ENCODE measurements around the gene GADD45GIP1. TPM values are rescaled to one million over a fixed set of nuclear protein-coding genes. Genes with fewer than 3 reads are reported as not detected.

GADD45GIP1 gene
- total RNA-seq, 2 donors from 2014 or later: 31.0 to 34.9 TPM

DNA sequence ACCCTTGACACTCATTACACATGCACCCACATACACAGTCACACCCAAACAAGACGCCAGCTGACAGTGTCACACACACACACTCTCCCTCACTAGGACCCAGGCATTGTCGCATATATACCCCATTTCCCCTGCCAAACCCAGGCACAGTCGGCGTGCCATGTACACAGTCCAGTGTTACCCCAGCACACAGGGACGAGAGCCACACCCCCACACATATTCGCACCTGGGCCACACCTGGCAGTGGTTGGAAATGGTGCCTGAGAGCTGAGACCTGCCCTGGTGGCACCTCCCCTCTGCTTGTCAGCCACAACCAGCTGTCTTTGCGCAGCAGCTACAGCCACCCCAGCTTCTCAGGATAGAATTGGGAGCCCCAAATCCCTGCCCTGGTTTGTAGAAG, 47.2 kb upstream of the GADD45GIP1 start:
- H3K27me3 Mint-ChIP-seq (ENCODE audit: insufficient read depth): peaks cover 88% of the 10 kb centered on the region
- no peaks in the 10 kb centered on the region for H3K36me3 Mint-ChIP-seq (ENCODE audit: low read depth)
- TF ChIP-seq, protein P1, sequence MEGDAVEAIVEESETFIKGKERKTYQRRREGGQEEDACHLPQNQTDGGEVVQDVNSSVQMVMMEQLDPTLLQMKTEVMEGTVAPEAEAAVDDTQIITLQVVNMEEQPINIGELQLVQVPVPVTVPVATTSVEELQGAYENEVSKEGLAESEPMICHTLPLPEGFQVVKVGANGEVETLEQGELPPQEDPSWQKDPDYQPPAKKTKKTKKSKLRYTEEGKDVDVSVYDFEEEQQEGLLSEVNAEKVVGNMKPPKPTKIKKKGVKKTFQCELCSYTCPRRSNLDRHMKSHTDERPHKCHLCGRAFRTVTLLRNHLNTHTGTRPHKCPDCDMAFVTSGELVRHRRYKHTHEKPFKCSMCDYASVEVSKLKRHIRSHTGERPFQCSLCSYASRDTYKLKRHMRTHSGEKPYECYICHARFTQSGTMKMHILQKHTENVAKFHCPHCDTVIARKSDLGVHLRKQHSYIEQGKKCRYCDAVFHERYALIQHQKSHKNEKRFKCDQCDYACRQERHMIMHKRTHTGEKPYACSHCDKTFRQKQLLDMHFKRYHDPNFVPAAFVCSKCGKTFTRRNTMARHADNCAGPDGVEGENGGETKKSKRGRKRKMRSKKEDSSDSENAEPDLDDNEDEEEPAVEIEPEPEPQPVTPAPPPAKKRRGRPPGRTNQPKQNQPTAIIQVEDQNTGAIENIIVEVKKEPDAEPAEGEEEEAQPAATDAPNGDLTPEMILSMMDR (conservative IDR thresholded peaks at IDR 0.05): no peak
- Histone ChIP-seq H3K27me3 (ENCODE audit: control insufficient read depth, insufficient read depth, low read length, poor library complexity, severe bottlenecking) (peaks cover 90% of the 10 kb centered on the region), H3K9me3 (ENCODE audit: control insufficient read depth, low read length) (no peaks in the 10 kb centered on the region), H3K4me3 (ENCODE audit: low read length) (no peak overlapping the region), H3K36me3 (ENCODE audit: control insufficient read depth, insufficient read depth, low read length) (no peaks in the 10 kb centered on the region), H3K9ac (ENCODE audit: extremely low read depth, low read length, poor library complexity, severe bottlenecking) (no peak overlapping the region), H3K27ac (ENCODE audit: low read depth, low read length) (no peak overlapping the region), H3K4me1 (ENCODE audit: control insufficient read depth, insufficient read depth, low read length) (no peaks in the 10 kb centered on the region)
- H3K27ac Mint-ChIP-seq: no peak overlapping the region
- no peaks in the 10 kb centered on the region for H3K9me3 Mint-ChIP-seq
- no peak overlapping the region for H3K4me3 Mint-ChIP-seq
- peaks cover 3% of the 10 kb centered on the region for H3K4me1 Mint-ChIP-seq
- 73 to 83% methylated on average over 3 to 7 of the region's 7 CpGs for WGBS, 2 experiments (ENCODE audit: insufficient coverage in 1 of 2, insufficient read length in 1 of 2)
- DNase-seq: no peak

DNA sequence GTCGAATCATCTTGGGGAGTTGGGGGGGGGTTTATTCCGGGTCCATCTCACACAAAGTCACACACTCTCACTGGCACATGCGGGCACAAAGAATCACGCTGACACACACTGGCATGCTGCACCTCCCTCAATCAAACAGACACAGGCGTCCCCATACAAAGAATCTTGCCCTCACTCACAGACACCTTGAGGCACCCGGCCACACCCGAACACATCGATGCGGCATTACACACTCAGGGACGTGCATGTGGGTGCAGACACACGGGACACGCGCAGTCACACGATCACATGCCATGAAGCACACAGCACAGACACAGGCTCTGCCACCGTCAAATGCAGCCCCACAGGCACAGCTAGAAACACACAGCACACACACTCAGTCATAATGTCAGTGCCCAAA, 46.1 kb upstream of the GADD45GIP1 start:
- DNase-seq: no peak
- Histone ChIP-seq H3K27ac (ENCODE audit: low read depth, low read length) (no peak overlapping the region), H3K27me3 (ENCODE audit: control insufficient read depth, insufficient read depth, low read length, poor library complexity, severe bottlenecking) (peaks cover 90% of the 10 kb centered on the region), H3K4me1 (ENCODE audit: control insufficient read depth, insufficient read depth, low read length) (no peaks in the 10 kb centered on the region), H3K9ac (ENCODE audit: extremely low read depth, low read length, poor library complexity, severe bottlenecking) (no peak overlapping the region), H3K36me3 (ENCODE audit: control insufficient read depth, insufficient read depth, low read length) (no peaks in the 10 kb centered on the region), H3K9me3 (ENCODE audit: control insufficient read depth, low read length) (no peaks in the 10 kb centered on the region), H3K4me3 (ENCODE audit: low read length) (no peak overlapping the region)
- WGBS, 2 experiments (ENCODE audit: insufficient coverage in 1 of 2, insufficient read length in 1 of 2): 88 to 94% methylated on average over 5 to 13 of the region's 15 CpGs
- Mint-ChIP-seq H3K27me3 (ENCODE audit: insufficient read depth) (peaks cover 88% of the 10 kb centered on the region), H3K27ac (no peak overlapping the region), H3K36me3 (ENCODE audit: low read depth) (no peaks in the 10 kb centered on the region), H3K9me3 (no peaks in the 10 kb centered on the region), H3K4me1 (peaks cover 3% of the 10 kb centered on the region), H3K4me3 (no peak overlapping the region)
- TF ChIP-seq, protein P1 (conservative IDR thresholded peaks at IDR 0.05): no peak

DNA sequence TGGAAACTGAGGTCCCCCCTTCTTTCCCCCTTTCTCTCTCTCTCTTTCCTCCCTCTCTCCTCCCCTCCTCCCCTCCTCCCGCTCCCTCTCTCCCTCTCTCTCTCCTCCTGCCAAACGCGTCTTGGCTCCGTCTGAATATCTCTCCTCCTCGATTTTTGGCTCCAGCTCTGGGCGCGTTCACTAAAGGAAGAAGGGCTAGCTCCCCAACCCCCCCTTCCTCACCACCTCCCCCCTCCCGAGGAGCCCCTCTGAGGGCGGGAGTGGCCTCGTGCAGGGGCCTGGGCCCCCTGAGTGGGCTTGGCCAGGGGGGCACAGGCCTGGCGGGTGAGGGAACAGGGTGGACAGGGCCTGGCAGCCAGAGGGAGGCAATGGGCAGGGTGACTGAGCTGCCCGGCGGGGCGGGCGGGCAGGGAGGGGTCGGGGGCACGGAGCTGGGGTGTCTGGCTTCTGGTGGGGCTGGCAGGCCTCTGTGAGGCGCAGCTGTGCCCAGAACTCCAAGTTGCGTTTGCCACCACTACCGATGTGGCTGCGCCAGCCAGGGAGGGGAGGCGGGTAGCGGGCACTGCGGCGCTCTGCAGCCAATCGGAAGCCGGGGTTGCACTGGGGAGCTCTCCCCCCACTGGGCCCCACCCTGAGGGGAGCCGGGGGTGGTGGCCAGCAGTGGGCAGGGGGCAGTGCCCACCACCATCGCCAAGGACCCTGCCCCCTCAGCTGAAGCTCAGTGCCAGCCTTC, 45.3 kb upstream of the GADD45GIP1 start:
- 84 to 93% methylated on average over 8 to 28 of the region's 29 CpGs for WGBS, 2 experiments (ENCODE audit: insufficient coverage in 1 of 2, insufficient read length in 1 of 2)
- Histone ChIP-seq H3K36me3 (ENCODE audit: control insufficient read depth, insufficient read depth, low read length) (no peaks in the 10 kb centered on the region), H3K4me3 (ENCODE audit: low read length) (no peak overlapping the region), H3K9ac (ENCODE audit: extremely low read depth, low read length, poor library complexity, severe bottlenecking) (no peak overlapping the region), H3K4me1 (ENCODE audit: control insufficient read depth, insufficient read depth, low read length) (no peaks in the 10 kb centered on the region), H3K27ac (ENCODE audit: low read depth, low read length) (no peak overlapping the region), H3K27me3 (ENCODE audit: control insufficient read depth, insufficient read depth, low read length, poor library complexity, severe bottlenecking) (peaks cover 90% of the 10 kb centered on the region), H3K9me3 (ENCODE audit: control insufficient read depth, low read length) (no peaks in the 10 kb centered on the region)
- Mint-ChIP-seq H3K4me3 (no peak overlapping the region), H3K9me3 (no peaks in the 10 kb centered on the region), H3K36me3 (ENCODE audit: low read depth) (no peaks in the 10 kb centered on the region), H3K27me3 (ENCODE audit: insufficient read depth) (peaks cover 88% of the 10 kb centered on the region), H3K27ac (no peak overlapping the region), H3K4me1 (peaks cover 3% of the 10 kb centered on the region)
- no peak for DNase-seq
- TF ChIP-seq, protein P1 (conservative IDR thresholded peaks at IDR 0.05): no peak

Data from endodermal cell (in vitro differentiated cells).